ENCODE measurements around the gene ORM1.

The ORM1 gene

DNA sequence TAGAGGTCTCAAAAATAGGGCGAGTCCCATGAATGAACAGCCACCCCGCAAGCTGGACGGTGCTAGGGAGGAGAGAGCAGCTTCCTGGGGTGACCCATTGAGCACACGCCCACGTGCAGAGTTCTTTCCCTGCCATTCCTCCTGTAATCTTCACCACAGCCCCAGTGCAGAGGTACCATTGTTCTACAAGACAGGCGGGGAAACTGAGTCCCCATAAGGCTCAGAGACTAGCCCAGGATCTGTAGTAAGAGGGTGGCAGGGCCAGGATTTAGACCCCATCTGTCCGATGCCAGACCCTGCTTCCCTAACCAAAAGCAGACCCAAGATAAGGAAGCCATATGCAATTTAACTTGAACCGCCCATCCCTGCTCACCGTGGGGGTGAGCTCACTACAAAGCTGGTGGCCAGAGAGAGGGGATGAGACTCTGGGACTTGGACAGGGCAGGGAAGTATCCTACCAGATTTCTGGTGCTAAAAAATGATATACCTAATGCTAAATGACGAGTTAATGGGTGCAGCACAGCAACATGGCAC, 36.7 kb upstream of the ORM1 start:
- Histone ChIP-seq H3K9me3 (ENCODE audit: insufficient read depth, low read depth, low read length) (peaks cover 6% of the 10 kb centered on the region), H3K79me1 (ENCODE audit: low read length) (peaks cover 24% of the 10 kb centered on the region), H3K14ac (ENCODE audit: low read length) (no peak overlapping the region), H3K9ac (ENCODE audit: low read length) (no peak overlapping the region), H4K91ac (ENCODE audit: low read depth, low read length) (peak overlapping the region; percentile 41), H3K4ac (ENCODE audit: low read depth, low read length) (no peak overlapping the region), H3K36me3 (ENCODE audit: control insufficient read depth in 1 of 2, insufficient read depth in 2 of 2, low read length in 2 of 2) (peaks cover 41 to 45% of the 10 kb centered on the region in 2 experiments), H2AK5ac (ENCODE audit: low read length) (no peak overlapping the region), H3K4me1 (ENCODE audit: control insufficient read depth in 1 of 2, insufficient read depth in 2 of 2, low read length in 2 of 2) (peaks cover 23 to 32% of the 10 kb centered on the region in 2 experiments), H2BK120ac (ENCODE audit: insufficient read depth, low read length, poor library complexity) (no peak overlapping the region), H3K79me2 (ENCODE audit: control insufficient read depth, insufficient read depth, low read length, poor library complexity) (no peaks in the 10 kb centered on the region), H2AFZ (ENCODE audit: insufficient read depth, low read length, poor library complexity) (no peak overlapping the region), H2BK12ac (ENCODE audit: low read length) (peak overlapping the region; percentile 23), H3K23ac (ENCODE audit: low read length) (no peak overlapping the region), H4K12ac (ENCODE audit: low read depth, low read length) (no peak overlapping the region), H3K27me3 (ENCODE audit: insufficient read depth, low read length) (no peaks in the 10 kb centered on the region), H3K4me2 (ENCODE audit: low read length) (no peak overlapping the region), H3K18ac (ENCODE audit: low read length) (no peak overlapping the region), H3K27ac (ENCODE audit: low read depth, low read length) (no peak overlapping the region), H2BK5ac (ENCODE audit: low read depth, low read length, poor library complexity) (no peak overlapping the region), H3K4me3 (ENCODE audit: low read depth, low read length) (no peak overlapping the region), H4K8ac (ENCODE audit: low read depth, low read length) (no peak overlapping the region)
- WGBS (ENCODE audit: extremely low coverage, insufficient coverage, insufficient read length) = no CpG with 5 or more reads among the region's 10 CpGs
- DNase-seq = no peak

DNA sequence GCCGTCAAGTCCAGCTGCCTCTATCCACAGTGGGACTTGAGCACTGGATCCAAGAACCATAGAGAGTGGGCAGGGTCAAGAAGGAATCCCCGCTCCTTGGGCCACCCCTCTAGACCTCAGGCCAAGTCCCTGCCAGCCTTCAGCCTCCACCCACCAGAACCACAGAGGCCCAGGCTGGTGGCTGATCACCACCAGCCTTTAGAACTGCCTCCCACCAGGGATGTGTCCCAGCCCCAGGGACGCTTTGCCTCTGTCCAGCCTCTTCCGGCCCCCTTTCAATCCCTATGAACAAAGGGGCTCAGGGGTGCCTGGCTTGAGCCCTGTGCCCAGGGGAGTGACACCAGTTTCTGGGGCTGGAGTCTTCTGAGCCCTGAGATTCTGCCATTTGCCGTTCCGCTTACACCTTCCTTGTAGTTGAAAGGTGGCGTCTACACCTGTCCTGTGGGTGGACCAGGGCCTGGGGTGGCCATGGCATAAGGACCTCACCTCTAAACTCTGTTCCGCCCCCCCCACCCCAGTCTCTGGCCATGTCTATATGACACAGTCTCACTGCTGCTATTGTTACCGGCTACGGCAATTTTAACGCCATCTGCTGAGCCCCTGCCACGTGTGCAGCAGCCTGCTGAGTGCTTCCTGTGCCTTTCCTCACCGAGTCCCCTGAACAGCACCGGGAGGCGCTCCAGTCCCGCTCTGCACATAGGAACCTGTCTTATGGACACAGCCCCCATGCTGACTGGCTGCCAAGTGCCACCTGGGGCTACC, 35.7 kb upstream of the ORM1 start:
- H4K12ac ChIP-seq (ENCODE audit: low read depth, low read length) = no peak overlapping the region
- H2BK12ac ChIP-seq (ENCODE audit: low read length) = peak overlapping the region; percentile 23
- no peak overlapping the region for H3K9ac ChIP-seq (ENCODE audit: low read length)
- no peak for DNase-seq
- H2AFZ ChIP-seq (ENCODE audit: insufficient read depth, low read length, poor library complexity) = no peak overlapping the region
- peaks cover 24% of the 10 kb centered on the region for H3K79me1 ChIP-seq (ENCODE audit: low read length)
- peaks cover 37 to 42% of the 10 kb centered on the region in 2 experiments for H3K36me3 ChIP-seq (ENCODE audit: control insufficient read depth in 1 of 2, insufficient read depth in 2 of 2, low read length in 2 of 2)
- no CpG with 5 or more reads among the region's 16 CpGs for WGBS (ENCODE audit: extremely low coverage, insufficient coverage, insufficient read length)
- H3K23ac ChIP-seq (ENCODE audit: low read length) = no peak overlapping the region
- no peak overlapping the region for H2BK5ac ChIP-seq (ENCODE audit: low read depth, low read length, poor library complexity)
- H3K9me3 ChIP-seq (ENCODE audit: insufficient read depth, low read depth, low read length) = peaks cover 6% of the 10 kb centered on the region
- H3K79me2 ChIP-seq (ENCODE audit: control insufficient read depth, insufficient read depth, low read length, poor library complexity) = no peaks in the 10 kb centered on the region
- H3K4me2 ChIP-seq (ENCODE audit: low read length) = no peak overlapping the region
- H3K4me1 ChIP-seq (ENCODE audit: control insufficient read depth in 1 of 2, insufficient read depth in 2 of 2, low read length in 2 of 2) = peaks cover 23 to 32% of the 10 kb centered on the region in 2 experiments
- H3K27ac ChIP-seq (ENCODE audit: low read depth, low read length) = peak overlapping the region; percentile 46
- no peak overlapping the region for H3K4ac ChIP-seq (ENCODE audit: low read depth, low read length)
- peak overlapping the region; percentile 4 for H3K14ac ChIP-seq (ENCODE audit: low read length)
- no peak overlapping the region for H2AK5ac ChIP-seq (ENCODE audit: low read length)
- peak overlapping the region; percentile 9 for H3K18ac ChIP-seq (ENCODE audit: low read length)
- H2BK120ac ChIP-seq (ENCODE audit: insufficient read depth, low read length, poor library complexity) = peak overlapping the region; percentile 2
- H4K8ac ChIP-seq (ENCODE audit: low read depth, low read length) = no peak overlapping the region
- H4K91ac ChIP-seq (ENCODE audit: low read depth, low read length) = peak overlapping the region; percentile 22
- H3K27me3 ChIP-seq (ENCODE audit: insufficient read depth, low read length) = no peaks in the 10 kb centered on the region
- no peak overlapping the region for H3K4me3 ChIP-seq (ENCODE audit: low read depth, low read length)

DNA sequence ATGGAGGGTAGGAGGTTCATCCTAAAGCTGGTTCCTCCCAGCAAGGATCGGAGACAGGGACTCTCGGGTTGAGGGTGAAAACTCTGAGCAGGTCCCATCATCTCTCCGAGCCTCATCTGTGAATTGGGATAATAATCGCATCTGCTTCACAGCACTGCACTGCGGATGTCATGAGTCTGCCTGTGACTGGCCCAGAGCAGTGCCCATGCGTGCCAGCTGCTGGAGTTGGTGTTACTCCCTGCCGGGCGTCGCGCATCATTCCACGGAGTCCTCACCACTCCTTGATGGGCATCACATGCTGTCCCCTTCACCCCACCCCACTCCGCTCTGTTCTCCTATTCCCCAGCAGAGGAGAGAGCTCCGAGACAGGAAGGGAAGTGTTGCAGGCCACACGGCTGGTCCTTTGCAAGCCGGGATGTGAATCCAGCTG, 35.1 kb upstream of the ORM1 start:
- no peak overlapping the region for H3K9ac ChIP-seq (ENCODE audit: low read length)
- peak overlapping the region; percentile 4 for H3K14ac ChIP-seq (ENCODE audit: low read length)
- peak overlapping the region; percentile 39 for H2BK12ac ChIP-seq (ENCODE audit: low read length)
- no peak overlapping the region for H3K4ac ChIP-seq (ENCODE audit: low read depth, low read length)
- no peak overlapping the region for H2AFZ ChIP-seq (ENCODE audit: insufficient read depth, low read length, poor library complexity)
- H3K4me1 ChIP-seq (ENCODE audit: control insufficient read depth in 1 of 2, insufficient read depth in 2 of 2, low read length in 2 of 2) = peaks cover 20 to 27% of the 10 kb centered on the region in 2 experiments
- no peaks in the 10 kb centered on the region for H3K27me3 ChIP-seq (ENCODE audit: insufficient read depth, low read length)
- H4K8ac ChIP-seq (ENCODE audit: low read depth, low read length) = no peak overlapping the region
- no peak overlapping the region for H4K12ac ChIP-seq (ENCODE audit: low read depth, low read length)
- H4K91ac ChIP-seq (ENCODE audit: low read depth, low read length) = peak overlapping the region; percentile 22
- H3K79me2 ChIP-seq (ENCODE audit: control insufficient read depth, insufficient read depth, low read length, poor library complexity) = no peaks in the 10 kb centered on the region
- no peak for DNase-seq
- peaks cover 24% of the 10 kb centered on the region for H3K79me1 ChIP-seq (ENCODE audit: low read length)
- no peak overlapping the region for H3K23ac ChIP-seq (ENCODE audit: low read length)
- no peak overlapping the region for H3K4me2 ChIP-seq (ENCODE audit: low read length)
- peak overlapping the region; percentile 46 for H3K27ac ChIP-seq (ENCODE audit: low read depth, low read length)
- peaks cover 35 to 40% of the 10 kb centered on the region in 2 experiments for H3K36me3 ChIP-seq (ENCODE audit: control insufficient read depth in 1 of 2, insufficient read depth in 2 of 2, low read length in 2 of 2)
- peak overlapping the region; percentile 2 for H2BK120ac ChIP-seq (ENCODE audit: insufficient read depth, low read length, poor library complexity)
- no CpG with 5 or more reads among the region's 15 CpGs for WGBS (ENCODE audit: extremely low coverage, insufficient coverage, insufficient read length)
- H2AK5ac ChIP-seq (ENCODE audit: low read length) = no peak overlapping the region
- H2BK5ac ChIP-seq (ENCODE audit: low read depth, low read length, poor library complexity) = no peak overlapping the region
- H3K18ac ChIP-seq (ENCODE audit: low read length) = peak overlapping the region; percentile 6
- H3K4me3 ChIP-seq (ENCODE audit: low read depth, low read length) = no peak overlapping the region
- peaks cover 8% of the 10 kb centered on the region for H3K9me3 ChIP-seq (ENCODE audit: insufficient read depth, low read depth, low read length)

- peak overlapping the region; percentile 55 for H3K27ac ChIP-seq (ENCODE audit: low read depth, low read length)
- peak overlapping the region; percentile 20 for H3K14ac ChIP-seq (ENCODE audit: low read length)
- WGBS (ENCODE audit: extremely low coverage, insufficient coverage, insufficient read length) = no CpG with 5 or more reads among the region's 23 CpGs
- H2AFZ ChIP-seq (ENCODE audit: insufficient read depth, low read length, poor library complexity) = no peak overlapping the region
- no peak overlapping the region for H3K23ac ChIP-seq (ENCODE audit: low read length)
- H4K12ac ChIP-seq (ENCODE audit: low read depth, low read length) = no peak overlapping the region
- H2BK12ac ChIP-seq (ENCODE audit: low read length) = peak overlapping the region; percentile 12
- peak overlapping the region; percentile 37 for H4K91ac ChIP-seq (ENCODE audit: low read depth, low read length)
- H3K79me2 ChIP-seq (ENCODE audit: control insufficient read depth, insufficient read depth, low read length, poor library complexity) = no peaks in the 10 kb centered on the region
- H4K8ac ChIP-seq (ENCODE audit: low read depth, low read length) = peak overlapping the region; percentile 17
- peaks cover 8% of the 10 kb centered on the region for H3K9me3 ChIP-seq (ENCODE audit: insufficient read depth, low read depth, low read length)
- H3K4me3 ChIP-seq (ENCODE audit: low read depth, low read length) = no peak overlapping the region
- H3K9ac ChIP-seq (ENCODE audit: low read length) = no peak overlapping the region
- DNase-seq = peak; percentile 43 to 57
- H3K4me1 ChIP-seq (ENCODE audit: control insufficient read depth in 1 of 2, insufficient read depth in 2 of 2, low read length in 2 of 2) = peaks cover 20 to 24% of the 10 kb centered on the region in 2 experiments
- H2BK120ac ChIP-seq (ENCODE audit: insufficient read depth, low read length, poor library complexity) = peak overlapping the region; percentile 54
- peak overlapping the region; percentile 32 for H2BK5ac ChIP-seq (ENCODE audit: low read depth, low read length, poor library complexity)
- no peak overlapping the region for H2AK5ac ChIP-seq (ENCODE audit: low read length)
- no peak overlapping the region for H3K4me2 ChIP-seq (ENCODE audit: low read length)
- peaks cover 23% of the 10 kb centered on the region for H3K79me1 ChIP-seq (ENCODE audit: low read length)
- peaks cover 32 to 39% of the 10 kb centered on the region in 2 experiments for H3K36me3 ChIP-seq (ENCODE audit: control insufficient read depth in 1 of 2, insufficient read depth in 2 of 2, low read length in 2 of 2)
- peak overlapping the region; percentile 4 for H3K18ac ChIP-seq (ENCODE audit: low read length)
- no peak overlapping the region for H3K4ac ChIP-seq (ENCODE audit: low read depth, low read length)
- H3K27me3 ChIP-seq (ENCODE audit: insufficient read depth, low read length) = no peaks in the 10 kb centered on the region
These were observed 34.5 kb upstream of the ORM1 start for GRCh38 chr9:114288193-114289091.
